LNCAP (cell line): ENCODE results near the gene ITSN2.

Source experiments
- TF ChIP-seq, protein P1 (sequence below): fragments of 450-650 bp; IDR thresholded peaks from 2 replicates; pipeline ENCODE4 v1.5.1; 2017; ENCODE audit warnings: mild to moderate bottlenecking

ITSN2 gene

DNA sequence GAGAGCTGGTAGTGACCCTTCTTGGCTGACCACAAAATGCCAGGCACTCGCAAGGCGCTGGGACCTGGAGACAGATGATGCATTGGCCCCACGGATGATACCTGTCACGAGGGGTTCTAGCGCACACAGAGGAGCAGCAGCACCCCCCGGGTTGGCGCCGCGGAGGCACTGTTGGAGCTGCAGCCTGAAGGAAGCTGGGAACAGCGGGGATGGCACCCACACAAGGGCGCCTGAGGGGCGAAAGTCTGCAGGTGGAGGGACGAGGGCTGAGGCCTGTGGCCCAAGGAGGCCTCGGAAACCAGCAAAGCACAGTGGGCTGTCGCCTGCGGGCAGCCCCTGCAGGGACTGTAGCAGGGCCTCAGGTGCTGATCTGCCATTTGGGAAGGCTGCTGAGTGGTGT lies 151.8 kb downstream of the ITSN2 start:
- TF ChIP-seq, protein P1, sequence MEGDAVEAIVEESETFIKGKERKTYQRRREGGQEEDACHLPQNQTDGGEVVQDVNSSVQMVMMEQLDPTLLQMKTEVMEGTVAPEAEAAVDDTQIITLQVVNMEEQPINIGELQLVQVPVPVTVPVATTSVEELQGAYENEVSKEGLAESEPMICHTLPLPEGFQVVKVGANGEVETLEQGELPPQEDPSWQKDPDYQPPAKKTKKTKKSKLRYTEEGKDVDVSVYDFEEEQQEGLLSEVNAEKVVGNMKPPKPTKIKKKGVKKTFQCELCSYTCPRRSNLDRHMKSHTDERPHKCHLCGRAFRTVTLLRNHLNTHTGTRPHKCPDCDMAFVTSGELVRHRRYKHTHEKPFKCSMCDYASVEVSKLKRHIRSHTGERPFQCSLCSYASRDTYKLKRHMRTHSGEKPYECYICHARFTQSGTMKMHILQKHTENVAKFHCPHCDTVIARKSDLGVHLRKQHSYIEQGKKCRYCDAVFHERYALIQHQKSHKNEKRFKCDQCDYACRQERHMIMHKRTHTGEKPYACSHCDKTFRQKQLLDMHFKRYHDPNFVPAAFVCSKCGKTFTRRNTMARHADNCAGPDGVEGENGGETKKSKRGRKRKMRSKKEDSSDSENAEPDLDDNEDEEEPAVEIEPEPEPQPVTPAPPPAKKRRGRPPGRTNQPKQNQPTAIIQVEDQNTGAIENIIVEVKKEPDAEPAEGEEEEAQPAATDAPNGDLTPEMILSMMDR, result no peak

DNA sequence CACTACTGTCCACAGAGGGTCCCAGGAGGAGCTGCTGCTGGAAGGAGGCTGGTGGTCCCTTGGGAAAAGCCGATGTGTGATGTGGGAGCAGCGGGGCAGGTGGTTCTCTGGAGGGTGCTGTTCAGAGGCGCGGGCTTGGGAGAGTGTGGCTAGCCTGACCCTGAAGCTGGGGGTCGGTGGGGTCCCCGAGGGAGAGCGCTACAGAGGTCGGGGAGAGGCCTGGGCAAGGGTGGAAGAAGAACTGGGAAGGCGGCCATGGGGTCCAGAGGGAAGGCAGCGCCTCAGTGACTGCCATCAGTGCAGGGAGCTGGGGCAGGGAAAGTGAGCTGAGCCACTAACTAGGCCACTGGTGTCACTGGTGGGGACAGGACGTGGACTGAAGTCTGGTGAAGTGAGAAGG lies 153.0 kb downstream of the ITSN2 start:
- TF ChIP-seq, protein P1, result no peak

DNA sequence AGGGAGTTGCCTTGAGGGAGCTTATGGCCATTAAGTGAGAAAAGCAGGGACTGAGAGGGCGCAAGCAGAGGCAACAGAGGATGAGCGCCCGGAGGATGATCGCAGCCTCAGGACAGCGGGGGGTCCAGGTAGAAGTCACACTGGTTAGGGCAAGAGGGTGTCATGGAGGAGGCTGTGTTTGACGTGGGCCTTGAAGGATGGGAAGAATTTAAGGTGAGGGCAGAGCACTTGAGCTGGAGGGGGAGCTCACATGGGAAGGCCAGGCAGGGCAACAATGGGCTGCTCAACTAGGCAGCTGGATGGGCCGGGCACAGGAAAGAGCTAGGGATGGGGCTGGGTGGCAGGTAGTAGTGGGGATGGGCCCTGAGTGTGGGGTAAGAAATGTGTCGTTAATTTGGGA lies 153.6 kb downstream of the ITSN2 start:
- TF ChIP-seq, protein P1, result no peak

DNA sequence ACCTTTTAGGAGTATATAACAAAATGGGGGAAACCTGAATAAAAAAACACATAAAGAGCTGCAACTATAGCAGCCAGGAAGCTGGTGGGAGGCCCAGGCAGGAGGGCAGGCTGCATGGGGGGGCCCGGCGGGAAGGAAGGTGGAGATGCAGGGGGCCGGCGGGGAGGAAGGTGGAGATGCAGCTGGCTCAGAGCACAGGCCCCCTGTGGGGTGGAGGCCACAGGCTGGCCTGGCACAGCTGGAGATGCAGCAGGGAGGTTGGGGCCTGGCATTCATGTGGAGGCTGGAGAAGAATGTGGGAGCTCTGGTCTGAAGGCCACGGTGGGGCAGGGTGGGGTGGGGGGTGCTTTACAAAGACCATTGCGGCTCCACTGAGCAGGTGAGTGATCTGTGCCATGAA lies 154.1 kb downstream of the ITSN2 start:
- TF ChIP-seq, protein P1, result no peak

DNA sequence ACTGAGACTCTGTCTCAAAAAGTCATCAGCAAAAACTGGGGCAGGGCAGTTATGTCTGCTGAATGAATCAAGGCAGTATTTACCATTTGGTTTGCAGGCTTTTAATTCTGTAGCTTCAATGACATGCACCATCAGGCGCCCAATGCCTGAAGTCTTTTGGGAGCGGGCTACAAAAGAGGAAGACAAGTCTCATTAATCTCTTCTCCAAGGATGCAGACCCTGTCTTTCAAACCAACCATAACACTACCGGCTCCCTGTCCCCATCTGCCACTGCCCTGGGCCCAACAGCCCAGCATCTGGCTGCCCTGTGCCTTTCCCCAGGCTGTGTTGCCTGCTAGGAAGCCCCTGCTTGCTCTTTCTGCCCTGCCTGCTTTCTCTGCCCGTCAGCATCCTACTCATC lies 155.2 kb downstream of the ITSN2 start:
- TF ChIP-seq, protein P1, result no peak

DNA sequence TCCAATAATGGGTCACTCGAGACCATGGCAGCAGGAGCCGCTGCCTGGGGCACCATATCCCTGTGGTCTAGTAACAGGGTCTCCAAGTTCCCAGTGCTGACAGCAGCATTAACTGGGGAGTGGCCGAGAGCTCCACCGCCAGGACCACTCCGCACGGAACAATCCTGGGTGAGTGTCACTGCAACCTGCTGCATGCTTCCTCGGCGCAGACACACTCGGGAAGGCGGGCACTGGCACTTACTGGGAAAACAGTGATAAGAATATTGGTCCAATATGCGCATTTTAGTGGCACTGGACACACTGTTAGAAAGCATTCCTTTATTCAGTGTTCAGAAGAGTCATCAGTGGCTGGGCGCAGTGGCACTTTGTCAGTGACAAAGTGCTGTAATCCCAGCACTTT lies 155.8 kb downstream of the ITSN2 start:
- TF ChIP-seq, protein P1, result no peak

DNA sequence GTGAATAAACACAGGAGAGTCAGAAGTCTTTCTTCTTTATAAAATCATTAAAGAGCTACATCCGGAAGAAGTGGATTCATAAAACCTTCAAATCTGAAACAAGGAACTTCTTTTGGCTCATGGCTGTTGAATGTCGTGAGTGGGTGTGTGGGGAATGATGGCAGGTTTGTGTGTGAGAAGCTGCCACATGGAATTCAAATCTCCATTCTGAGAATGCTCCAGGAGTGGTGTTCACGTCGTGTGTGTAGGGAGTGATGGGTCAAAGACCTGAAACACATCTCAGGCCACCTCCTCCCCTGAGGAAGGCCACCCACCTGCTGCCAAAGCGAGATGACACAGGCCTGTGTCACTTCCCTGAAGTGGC lies 156.6 kb downstream of the ITSN2 start:
- TF ChIP-seq, protein P1, result no peak

DNA sequence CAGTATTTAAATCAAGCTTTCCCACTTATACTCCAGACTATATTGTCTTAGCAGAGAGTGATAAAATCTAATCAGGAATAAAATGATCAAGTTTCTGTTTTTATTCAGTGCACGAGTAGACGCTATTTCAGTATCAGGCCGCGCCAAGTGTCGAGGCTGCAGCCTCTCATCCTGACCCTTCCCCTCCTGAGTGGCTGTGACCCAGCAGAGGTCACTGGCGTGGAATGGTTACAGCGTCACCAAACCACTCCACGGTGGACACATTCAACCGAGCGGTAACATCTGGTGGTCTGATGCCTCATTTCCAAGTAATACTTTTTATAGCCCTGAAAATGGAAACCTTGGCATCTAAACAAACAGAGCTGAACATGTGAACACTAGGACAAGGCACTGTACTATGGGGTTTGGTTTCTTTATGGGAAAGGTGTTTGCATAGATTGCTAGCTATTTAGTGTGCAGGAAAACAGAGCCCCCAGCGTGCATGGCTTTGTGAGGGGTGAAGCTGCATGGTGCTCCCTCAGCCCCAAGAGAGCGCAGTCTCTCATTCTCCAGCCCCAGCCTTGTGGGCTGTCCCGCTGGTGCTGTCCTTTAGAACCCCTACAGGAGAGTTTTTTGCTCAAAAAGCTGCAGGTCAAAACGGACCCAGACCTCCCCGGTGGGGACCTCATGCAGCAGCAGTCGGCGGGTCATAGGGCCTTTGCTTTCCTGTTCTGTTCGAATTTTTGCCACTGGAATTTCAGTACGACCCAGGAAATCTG lies 157.1 kb downstream of the ITSN2 start:
- TF ChIP-seq, protein P1, result no peak
